A549 treated with RU486 at 1 μM for 4 hours (cell line): ENCODE data around the gene CCND2. TPM values are rescaled to one million over a fixed set of nuclear protein-coding genes. Genes with fewer than 3 reads are reported as not detected.

Experiments
- total RNA-seq: library from RNA; stranded (reverse); fragments of 200-300 nt; extraction: Qiagen RNA extraction; gene quantifications from 5 replicates; pipeline ENCODE4 v1.2.3, GENCODE V29; 2022; ENCODE audit warnings: low read depth

CCND2 gene
- not detected in 5 replicates for total RNA-seq

GRCh38 chr12:4273652-4274395 is at the start of gene CCND2:
CCND2 (plus strand) TSS chr12:4273762; CDS start chr12:4274041, 279 bp downstream.

DNA sequence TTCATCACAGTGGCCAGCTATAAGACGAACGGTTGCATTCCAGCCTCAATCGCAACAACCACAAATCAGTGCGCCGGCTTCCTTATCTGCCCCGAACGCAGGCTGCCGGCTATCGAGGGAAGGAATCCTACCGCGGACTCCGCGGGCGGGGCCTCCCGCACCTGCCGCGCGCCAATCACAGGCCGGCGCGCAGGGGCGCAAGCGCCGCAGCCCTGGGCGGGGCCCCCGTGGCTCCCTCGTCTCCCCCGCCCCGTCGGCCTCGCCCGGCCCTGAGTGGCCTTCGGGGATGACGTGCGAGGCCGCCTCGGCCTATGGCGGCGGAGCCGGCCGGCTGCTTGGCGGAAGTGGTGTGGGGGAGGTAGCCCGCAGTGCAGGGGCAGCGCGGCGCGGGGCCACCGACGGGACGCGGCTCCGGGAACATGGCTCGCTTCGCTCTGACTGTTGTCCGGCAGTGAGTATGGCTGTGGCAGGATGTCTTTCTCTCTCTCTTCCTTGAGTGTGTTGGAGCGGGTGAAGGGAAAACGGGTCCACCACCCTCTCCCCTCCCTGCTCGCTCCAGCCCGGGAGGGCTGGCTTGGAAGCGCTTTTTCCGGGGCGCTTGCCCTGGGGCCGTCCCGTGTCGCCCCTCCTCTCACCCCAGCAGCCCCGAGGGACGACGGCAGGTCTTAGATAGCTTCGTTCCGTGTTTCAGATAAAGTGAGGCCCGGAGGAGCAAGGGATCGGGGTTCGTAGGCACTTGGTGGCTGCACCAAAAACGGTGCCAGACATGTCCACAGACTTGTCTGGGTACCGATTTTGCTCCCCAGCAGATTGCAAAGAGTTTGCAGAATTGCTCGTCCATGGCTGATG is 47.5 kb downstream of the CCND2 start, which contains the start of gene TIGAR:
TSS of gene TIGAR (plus strand) at position 361 of the 849 bp plus-strand sequence. CDS start at position 420, 59 bp downstream.

Other genes starting within 250 kb of the CCND2 start
- 37.8 to 45.0 TPM (median 42.1 TPM) in 5 replicates for gene TIGAR, start 47.5 kb downstream of the CCND2 start, total RNA-seq
- not detected in 5 replicates for gene FGF23, start 106.0 kb downstream of the CCND2 start, total RNA-seq
- not detected in 5 replicates for gene FGF6, start 172.1 kb downstream of the CCND2 start, total RNA-seq